HG02852 (cell line): ENCODE measurements around the gene RTCB.
"Not testable (repeated sequence)": the region's sequence is repeated elsewhere in the genome, so short reads cannot be mapped to it uniquely, and the experiment has no call there.

Source experiments
- ATAC-seq: cut with Tn5 transposase; IDR thresholded peaks from one replicate; pipeline ENCODE4 v1.9.1; 2021; ENCODE audit warnings: mild to moderate bottlenecking, moderate library complexity; ENCODE audit not compliant: unreplicated experiment

RTCB gene

GRCh38 chr22:32395107-32395506, 16.9 kb downstream of the RTCB start:
- no peak for ATAC-seq

DNA sequence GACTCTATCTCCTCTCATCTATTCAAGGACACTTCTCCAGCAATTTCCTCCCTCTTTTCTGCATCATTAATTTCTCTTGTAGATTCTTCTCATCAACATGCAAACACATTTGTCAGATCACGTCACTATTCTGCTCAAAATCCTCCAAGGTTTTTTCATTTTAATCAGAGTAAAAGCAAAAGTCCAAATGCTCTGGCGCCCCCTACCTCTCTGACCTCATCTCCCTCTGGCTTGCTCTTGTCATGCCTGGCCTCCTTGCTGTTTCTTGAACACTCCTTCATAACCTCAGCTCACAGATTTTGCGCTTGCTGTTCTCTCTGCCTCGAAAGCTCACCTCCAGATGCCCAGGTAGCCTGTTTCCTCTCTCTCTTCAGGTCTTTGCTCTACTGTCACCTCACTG, 22.4 kb downstream of the RTCB start:
- no peak for ATAC-seq

- ATAC-seq = no peak
Observed at GRCh38 chr22:32385681-32386080, 26.4 kb downstream of the RTCB start.

DNA sequence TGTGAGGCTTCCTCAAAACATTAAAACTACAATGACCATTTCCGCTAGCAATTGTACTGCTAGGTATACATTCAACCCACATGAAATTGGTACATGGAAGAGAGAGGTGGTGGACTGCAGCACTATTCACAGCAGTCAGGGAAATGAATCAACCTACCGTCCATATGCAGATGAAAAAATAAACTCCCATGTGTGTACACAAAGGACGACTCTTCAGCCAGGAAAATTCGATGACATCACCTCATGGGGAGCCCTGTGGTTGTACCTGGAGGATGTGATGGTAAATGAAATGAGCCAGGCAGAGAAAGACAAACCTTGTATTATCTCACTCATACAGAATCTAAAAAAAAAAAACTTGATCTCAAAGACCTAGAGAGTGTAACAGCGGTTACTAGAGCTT, 31.1 kb downstream of the RTCB start:
- no peak for ATAC-seq

GRCh38 chr22:32378707-32379272, 33.3 kb downstream of the RTCB start:
- no peak for ATAC-seq

- ATAC-seq = no peak
Observed at GRCh38 chr22:32376681-32377080, 35.4 kb downstream of the RTCB start.

- ATAC-seq = no peak
Observed at GRCh38 chr22:32375678-32376450, 36.2 kb downstream of the RTCB start.

DNA sequence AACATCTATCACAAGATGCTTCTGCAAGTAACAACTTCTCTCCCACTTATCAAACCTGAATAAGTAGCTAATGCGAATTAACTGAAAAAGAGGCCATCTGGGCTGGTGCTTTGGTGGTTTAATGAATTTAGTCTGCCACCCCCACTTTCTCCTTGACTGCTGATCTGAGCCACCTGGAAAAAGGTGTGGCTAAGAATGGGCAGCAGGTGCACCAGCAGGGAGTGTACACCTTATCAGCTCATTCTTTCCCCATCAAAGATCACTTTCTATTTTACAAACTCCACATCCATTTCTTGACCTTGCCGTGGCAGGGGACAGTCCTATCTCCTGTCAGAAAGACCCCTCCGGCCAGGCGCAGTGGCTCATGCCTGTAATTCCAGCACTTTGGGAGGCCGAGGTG, 47.8 kb downstream of the RTCB start:
- ATAC-seq = no peak

DNA sequence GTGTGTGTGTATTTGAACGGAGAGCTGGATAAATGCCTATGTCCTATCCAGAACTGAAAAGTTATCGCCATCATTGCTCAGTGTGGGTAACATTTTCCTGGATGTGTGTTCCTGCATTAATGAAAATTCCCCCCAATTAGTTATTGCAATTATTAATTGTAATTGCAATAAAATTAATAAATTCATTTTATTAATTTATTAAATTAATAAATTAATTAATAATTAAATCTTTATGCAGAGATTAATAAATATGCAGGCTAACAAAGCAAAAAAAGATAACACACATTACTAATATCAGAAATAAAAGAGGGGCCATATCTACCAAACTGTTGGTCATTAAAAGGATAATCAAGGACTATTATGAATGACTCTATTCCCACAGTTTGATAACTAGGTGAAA, 50.8 kb downstream of the RTCB start:
- ATAC-seq = no peak

GRCh38 chr22:32360096-32360495, 52.0 kb downstream of the RTCB start:
- not testable (repeated sequence) for ATAC-seq

DNA sequence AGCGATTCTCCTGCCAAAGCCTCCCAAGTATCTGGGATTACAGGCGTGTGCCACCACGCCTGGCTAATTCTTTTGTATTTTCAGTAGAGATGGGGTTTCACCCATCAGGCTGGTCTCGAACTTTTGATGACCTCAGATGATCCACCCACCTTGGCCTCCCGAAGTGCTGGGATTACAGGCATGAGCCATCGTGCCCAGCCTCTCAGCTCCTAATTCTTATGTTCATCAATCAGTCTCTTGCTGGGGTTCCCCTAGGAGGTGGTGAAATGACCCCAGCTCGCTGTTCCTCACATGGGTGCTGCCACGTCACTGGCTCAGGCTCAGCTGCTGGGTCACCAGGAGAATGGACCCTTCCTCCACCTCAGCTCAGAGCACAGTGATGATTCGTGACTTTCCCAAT, 54.5 kb downstream of the RTCB start, which contains the start of gene RFPL3:
Gene RFPL3, plus strand, starts transcription at position 301 of the 400 bp plus-strand sequence. CDS start 205 bp downstream, outside the sequence.
- not testable (repeated sequence) for ATAC-seq

GRCh38 chr22:32355760-32356159, 56.3 kb downstream of the RTCB start:
- ATAC-seq = no peak

- ATAC-seq = no peak
Observed at GRCh38 chr22:32354360-32355351, 57.4 kb downstream of the RTCB start.

GRCh38 chr22:32353840-32354239, 58.2 kb downstream of the RTCB start:
- no peak for ATAC-seq

GRCh38 chr22:32353292-32353691, 58.8 kb downstream of the RTCB start:
- no peak for ATAC-seq

GRCh38 chr22:32352681-32353080, 59.4 kb downstream of the RTCB start:
- no peak for ATAC-seq

DNA sequence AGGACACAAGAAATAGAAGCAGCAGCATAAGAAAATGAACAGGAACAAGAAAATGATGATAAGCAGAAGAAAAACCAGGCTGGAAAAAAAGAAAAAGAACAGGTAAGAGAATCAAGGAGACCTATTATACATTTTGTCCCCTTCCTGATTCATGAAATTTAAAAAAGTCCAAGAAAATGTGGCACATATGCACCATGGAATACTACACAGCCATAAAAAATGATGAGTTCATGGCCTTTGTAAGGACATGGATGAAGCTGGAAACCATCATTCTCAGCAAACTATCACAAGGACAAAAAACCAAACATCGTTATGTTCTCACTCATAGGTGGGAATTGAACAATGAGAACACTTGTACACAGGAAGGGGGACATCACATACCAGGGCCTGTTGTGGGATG, 60.2 kb downstream of the RTCB start:
- ATAC-seq = not testable (repeated sequence)

- ATAC-seq = no peak
Observed at GRCh38 chr22:32348031-32348611, 63.9 kb downstream of the RTCB start.

DNA sequence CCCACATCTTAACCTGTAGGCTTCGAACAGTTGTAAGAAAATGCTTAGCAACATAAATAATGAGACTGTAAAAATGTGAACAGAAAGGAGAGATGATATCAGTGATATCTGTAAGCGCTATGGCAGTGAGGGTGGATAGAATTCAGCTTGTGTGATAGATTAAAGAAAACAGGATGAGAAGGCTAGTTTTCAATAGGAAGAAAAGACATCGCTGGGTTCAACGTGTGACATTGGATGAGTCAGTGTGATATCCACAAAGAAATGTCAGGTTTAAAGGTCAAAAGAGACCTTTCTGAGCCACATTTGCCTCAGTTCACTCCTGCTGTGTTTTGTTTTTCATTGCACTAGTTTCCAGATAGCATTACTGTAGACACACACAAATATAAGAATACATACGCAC, 68.1 kb downstream of the RTCB start:
- ATAC-seq = no peak

DNA sequence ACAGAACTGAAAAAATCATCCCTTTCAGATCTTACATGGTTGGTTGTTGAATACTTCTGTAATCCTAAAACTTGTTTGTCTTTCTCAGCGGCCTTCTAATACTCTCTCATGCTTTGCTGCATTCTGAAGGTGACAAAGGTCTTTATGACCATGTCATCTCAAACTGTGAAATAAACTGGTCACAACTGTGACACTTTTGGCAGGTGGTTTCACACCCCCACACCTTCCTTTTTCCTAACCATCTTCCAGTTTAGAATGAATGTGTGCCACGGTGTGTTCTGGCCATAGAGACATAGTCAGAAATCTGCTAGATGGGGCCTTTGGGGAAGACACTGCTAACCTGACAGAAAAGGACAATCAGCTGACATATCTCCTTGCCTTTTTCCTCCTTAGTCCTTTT, 69.1 kb downstream of the RTCB start:
- no peak for ATAC-seq

DNA sequence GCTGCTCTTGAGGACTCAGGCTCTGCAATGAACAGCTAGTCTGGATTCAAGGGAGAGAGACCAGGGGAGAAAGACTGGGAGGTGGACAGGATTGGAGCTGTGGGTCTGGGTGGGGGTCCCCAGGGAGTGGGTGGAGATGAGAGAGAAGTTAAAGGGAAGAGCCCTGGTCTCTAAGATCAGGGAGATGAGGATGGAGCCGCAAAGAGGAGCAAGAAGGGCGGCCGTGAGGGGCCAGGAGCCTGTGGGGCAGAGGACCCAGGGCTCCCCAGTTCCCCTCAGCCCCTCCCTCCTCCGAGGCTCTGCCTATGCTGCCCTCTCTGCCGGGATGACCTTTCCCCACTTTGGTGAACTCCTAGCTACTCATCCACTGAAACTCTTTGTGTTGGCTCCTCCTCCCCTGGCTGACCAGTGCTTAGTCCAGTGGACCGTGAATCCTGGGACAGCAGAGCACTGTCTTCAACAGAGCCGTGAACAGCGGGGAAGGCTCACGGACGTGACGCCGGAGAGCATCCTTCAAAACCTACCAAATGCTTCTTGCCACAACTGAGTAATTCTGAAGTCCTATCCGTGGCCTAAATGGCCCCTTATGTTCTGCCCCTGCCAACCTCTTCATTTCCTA, 70.8 kb downstream of the RTCB start:
- ATAC-seq = no peak
